Eye (tissue), 1 donor: Measurements from ENCODE around the gene ADH5.
"Not testable (repeated sequence)": the region's sequence is repeated elsewhere in the genome, so short reads cannot be mapped to it uniquely, and the experiment has no call there.

Experiments used
- DNase-seq: peaks from one replicate; pipeline ENCODE4 v3.0.0-alpha.2; 2015

The ADH5 gene

DNA sequence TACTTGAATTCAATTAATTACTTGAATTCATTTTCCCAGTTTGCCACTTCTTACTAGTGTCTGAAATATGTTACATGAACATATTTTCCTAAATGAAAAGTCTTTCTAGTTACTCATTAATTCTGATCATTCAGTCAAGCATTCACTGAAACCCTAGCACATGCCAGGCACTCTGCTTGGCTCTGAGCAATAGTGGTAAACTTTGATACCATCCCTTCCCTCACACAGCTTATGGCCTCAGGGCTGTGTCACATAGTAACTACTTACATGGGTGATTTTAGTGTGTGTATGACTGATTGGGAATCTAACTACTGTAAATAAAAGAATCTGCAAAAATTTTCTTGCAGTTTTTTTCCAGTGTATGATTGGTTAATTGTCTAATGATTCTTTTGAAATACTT lies 60.4 kb downstream of the ADH5 start:
- DNase-seq, result no peak

DNA sequence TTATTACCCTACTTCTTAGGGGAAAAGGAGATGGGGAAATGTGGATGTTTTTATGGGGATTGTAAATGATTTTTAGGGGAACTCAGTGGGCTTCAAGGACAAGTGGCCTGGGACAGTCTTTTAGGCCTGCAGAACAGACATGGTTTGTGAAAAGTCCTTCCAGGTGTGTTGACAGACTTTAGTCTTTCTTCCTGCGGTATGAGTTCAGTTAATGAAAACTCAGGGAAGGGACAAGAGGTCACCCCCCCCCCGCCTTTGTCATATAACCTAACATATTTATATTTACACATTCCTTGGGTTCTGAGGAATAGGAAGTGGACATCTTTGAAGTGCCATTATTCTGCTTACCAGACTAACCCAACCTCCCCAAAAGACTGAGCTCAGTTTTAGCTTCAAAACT lies 61.3 kb downstream of the ADH5 start:
- no peak for DNase-seq

DNA sequence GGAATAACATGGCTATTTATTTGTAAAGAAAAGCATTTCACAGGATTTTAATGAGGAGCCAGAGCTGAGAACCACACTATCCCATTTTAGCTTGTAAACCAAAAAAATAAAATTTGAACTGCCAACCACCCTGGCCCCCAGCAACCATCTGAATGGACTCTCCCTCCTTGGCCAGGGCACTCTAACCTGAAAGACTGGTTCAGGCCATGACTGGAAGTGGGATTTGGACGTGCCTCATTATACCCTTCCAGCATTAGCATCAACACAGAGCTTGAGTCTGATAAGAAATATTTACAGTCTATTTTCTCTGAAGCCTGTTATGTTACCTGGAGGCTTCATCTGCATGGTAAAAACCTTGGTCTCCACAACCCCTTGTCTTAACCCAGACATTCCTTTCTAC lies 63.1 kb downstream of the ADH5 start:
- DNase-seq, result no peak

DNA sequence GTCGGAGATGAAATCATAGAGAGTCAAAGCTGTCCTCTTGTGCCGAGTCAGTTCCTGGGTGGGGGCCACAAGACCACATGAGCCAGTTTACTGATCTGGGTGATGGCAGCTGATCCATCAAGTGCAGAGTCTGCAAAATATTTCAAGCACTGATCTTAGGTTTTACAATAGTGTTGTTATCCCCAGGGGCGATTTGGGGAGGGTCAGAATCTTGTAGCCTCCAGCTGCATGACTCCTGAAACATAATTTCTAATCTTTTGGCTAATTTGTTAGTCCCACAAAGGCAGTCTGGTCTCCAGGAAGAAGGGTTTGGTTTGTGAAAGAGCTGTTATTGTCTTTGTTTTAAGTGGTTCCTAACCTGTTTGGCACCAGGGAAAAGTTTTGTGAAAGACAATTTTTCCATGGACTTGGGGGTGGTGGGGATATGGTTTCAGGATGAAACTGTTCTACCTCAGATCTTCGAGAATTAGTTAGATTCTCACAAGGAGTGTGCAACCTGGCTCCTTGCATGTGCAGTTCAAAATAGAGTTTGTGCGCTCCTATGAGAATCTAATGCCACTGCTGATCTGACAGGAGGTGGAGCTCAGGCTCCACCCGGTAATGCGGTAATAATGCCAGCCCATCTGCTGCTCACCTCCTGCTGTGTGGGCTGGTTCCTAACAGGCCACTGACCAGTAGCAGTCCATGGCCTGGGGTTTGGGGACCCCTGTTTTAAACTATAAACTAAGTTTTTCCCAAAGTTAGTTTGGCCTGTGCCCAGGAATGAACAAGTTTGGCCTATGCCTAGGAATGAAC lies 63.9 kb downstream of the ADH5 start:
- peak; percentile 42 for DNase-seq

DNA sequence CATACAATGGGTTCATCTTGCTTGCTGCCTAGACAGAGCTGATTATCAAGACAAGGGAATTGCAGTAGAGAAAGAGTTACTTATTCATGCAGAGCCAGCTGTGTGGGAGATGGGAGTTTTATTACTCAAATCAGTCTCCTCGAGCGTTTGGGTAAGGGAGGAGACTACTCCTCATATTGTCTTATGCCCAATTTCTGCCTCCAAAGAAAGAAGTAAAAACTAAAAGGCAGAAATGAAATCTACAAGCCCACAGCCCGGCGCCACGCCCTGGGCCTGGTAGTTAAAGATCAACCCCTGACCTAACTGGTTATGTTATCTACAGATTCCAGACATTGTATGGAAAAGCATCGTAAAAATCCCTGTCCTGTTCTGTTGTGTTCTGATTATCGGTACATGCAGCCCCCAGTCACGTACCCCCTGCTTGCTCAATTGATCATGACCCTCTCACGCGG lies 64.8 kb downstream of the ADH5 start:
- not testable (repeated sequence) for DNase-seq

DNA sequence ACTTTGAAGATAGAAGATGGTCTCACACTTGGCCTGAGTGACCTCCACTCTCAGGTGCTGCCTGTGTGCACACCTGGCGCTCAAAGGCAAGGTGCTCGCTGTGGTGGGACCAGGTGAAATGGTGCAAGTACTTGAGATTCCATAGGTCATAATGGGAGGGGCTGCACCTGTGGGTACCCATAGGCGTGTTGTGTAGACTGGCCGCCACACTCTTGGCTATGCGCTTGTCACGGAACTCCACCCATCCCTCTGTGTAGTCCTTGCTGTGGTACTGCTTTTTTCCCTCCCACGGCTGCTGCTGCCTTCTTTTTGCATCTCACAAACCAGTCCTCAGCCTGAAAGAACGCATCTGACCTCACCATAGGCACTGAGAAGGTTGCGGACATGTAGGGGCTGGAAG lies 66.0 kb downstream of the ADH5 start:
- DNase-seq, result no peak

DNA sequence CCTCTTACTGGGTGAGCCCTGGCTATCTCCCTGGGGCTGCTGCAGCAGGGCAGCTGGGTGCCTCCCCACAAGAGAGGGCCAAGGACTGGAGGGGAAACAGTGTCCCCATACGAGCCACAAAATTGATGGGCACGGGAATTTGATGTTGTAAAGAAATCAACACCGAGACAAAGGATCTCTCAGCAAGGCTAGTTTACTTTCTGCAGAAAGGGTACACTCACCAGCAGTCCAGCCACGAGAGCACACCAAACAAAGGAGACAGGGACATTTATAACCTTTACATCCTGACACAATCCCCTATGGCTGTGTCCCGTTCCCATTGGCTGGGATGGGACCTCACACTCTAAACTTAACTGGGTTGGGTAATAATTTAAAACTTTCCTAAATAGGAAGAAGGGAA lies 67.2 kb downstream of the ADH5 start:
- DNase-seq, result no peak
